NB4 (cell line): ENCODE data around the gene KLHL22.

Source experiments
- CTCF ChIP-seq: IDR thresholded peaks from one replicate; pipeline ENCODE4 v1.5.1; 2012; ENCODE audit warnings: low read depth, low read length
- MAX ChIP-seq: IDR thresholded peaks from 2 replicates; pipeline ENCODE4 v1.6.1; 2011; ENCODE audit warnings: low read depth, low read length
- MYC ChIP-seq: IDR thresholded peaks from 2 replicates; pipeline ENCODE4 v1.6.1; 2011; ENCODE audit warnings: low read depth, low read length
- POLR2A ChIP-seq: IDR thresholded peaks from 2 replicates; pipeline ENCODE4 v1.6.1; 2011; ENCODE audit warnings: mild to moderate bottlenecking; ENCODE audit not compliant: insufficient read length; ENCODE audit errors: extremely low read depth

GRCh38 chr22:20510811-20511577, 15.4 kb upstream of the KLHL22 start:
- no peak for TF ChIP-seq CTCF
- no peak for TF ChIP-seq MYC
- no peak for TF ChIP-seq POLR2A
- no peak for TF ChIP-seq MAX
